Measurements from ENCODE around the gene FBLN2.

The FBLN2 gene

GRCh38 chr3:13648060-13649001, 99.4 kb downstream of the FBLN2 start:
- Histone ChIP-seq H3K14ac (ENCODE audit: low read length) (no peak overlapping the region), H3K9ac (ENCODE audit: low read length) (no peak overlapping the region), H3K36me3 (ENCODE audit: control insufficient read depth in 1 of 2, insufficient read depth in 2 of 2, low read length in 2 of 2) (no peaks in the 10 kb centered on the region), H2AFZ (ENCODE audit: insufficient read depth, low read length, poor library complexity) (no peak overlapping the region), H4K8ac (ENCODE audit: low read depth, low read length) (no peak overlapping the region), H2BK5ac (ENCODE audit: low read depth, low read length, poor library complexity) (no peak overlapping the region), H3K4me3 (ENCODE audit: low read depth, low read length) (no peak overlapping the region), H4K12ac (ENCODE audit: low read depth, low read length) (no peak overlapping the region), H3K79me2 (ENCODE audit: control insufficient read depth, insufficient read depth, low read length, poor library complexity) (no peaks in the 10 kb centered on the region), H2BK12ac (ENCODE audit: low read length) (no peak overlapping the region), H3K18ac (ENCODE audit: low read length) (no peak overlapping the region), H4K91ac (ENCODE audit: low read depth, low read length) (no peak overlapping the region), H3K9me3 (ENCODE audit: insufficient read depth, low read depth, low read length) (peaks cover 2% of the 10 kb centered on the region), H2BK120ac (ENCODE audit: insufficient read depth, low read length, poor library complexity) (no peak overlapping the region), H3K4me1 (ENCODE audit: control insufficient read depth in 1 of 2, insufficient read depth in 2 of 2, low read length in 2 of 2) (peaks cover 0 to 4% of the 10 kb centered on the region in 2 experiments), H3K23ac (ENCODE audit: low read length) (no peak overlapping the region), H3K27ac (ENCODE audit: low read depth, low read length) (no peak overlapping the region), H3K27me3 (ENCODE audit: insufficient read depth, low read length) (no peaks in the 10 kb centered on the region), H3K79me1 (ENCODE audit: low read length) (no peaks in the 10 kb centered on the region), H2AK5ac (ENCODE audit: low read length) (no peak overlapping the region), H3K4me2 (ENCODE audit: low read length) (no peak overlapping the region), H3K4ac (ENCODE audit: low read depth, low read length) (no peak overlapping the region)
- DNase-seq, result peak; percentile 88 to 93
- WGBS (ENCODE audit: extremely low coverage, insufficient coverage, insufficient read length), result no CpG with 5 or more reads among the region's 20 CpGs

DNA sequence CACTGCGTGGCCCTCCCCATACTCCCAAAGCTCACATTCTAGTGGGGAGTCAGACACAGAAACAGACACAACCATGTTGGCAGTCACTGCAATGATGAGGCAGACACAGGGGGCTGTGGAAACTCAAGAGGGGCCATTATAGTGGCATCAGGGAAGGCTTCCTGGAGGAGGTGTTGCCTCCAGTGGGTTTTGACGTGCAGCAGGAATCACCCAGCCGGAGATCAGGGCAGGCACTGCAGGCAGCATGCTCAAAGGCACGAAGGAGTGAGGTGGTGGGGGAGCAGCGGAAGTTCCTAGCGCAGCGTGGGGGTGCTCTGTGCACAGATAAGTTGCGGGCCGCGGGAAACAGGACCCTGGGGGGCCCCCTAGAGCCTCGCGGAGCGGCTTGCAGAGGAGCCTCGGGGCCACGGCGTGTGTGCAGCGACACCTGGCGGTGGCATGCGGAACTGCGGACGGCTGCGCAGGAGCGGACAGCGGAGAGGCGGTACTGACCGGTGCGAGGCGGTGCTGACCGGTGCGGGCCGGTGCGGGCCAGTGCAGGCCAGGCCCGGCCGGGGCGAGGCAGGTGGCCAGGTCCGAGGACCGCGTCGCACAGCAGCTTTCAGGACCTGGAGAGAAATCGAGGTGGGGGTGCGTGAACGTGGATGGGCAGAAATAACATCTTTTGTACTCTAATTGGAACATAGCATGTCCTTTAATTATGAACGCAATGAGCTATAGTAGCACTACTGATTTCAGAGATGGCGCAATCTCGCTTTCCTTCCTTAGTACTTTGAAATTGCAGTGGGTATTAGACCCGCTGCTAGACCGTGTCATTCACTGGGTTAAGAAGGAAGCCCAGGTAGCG, 101.5 kb downstream of the FBLN2 start:
- H3K14ac ChIP-seq (ENCODE audit: low read length), result no peak overlapping the region
- no CpG with 5 or more reads among the region's 48 CpGs for WGBS (ENCODE audit: extremely low coverage, insufficient coverage, insufficient read length)
- H3K23ac ChIP-seq (ENCODE audit: low read length), result no peak overlapping the region
- H3K4me1 ChIP-seq (ENCODE audit: control insufficient read depth in 1 of 2, insufficient read depth in 2 of 2, low read length in 2 of 2), result peaks cover 3 to 8% of the 10 kb centered on the region in 2 experiments
- no peak overlapping the region for H2BK5ac ChIP-seq (ENCODE audit: low read depth, low read length, poor library complexity)
- H3K79me1 ChIP-seq (ENCODE audit: low read length), result no peaks in the 10 kb centered on the region
- no peaks in the 10 kb centered on the region for H3K79me2 ChIP-seq (ENCODE audit: control insufficient read depth, insufficient read depth, low read length, poor library complexity)
- no peak overlapping the region for H3K9ac ChIP-seq (ENCODE audit: low read length)
- peaks cover 5% of the 10 kb centered on the region for H3K9me3 ChIP-seq (ENCODE audit: insufficient read depth, low read depth, low read length)
- no peak overlapping the region for H2AK5ac ChIP-seq (ENCODE audit: low read length)
- peaks cover 6% of the 10 kb centered on the region for H3K27me3 ChIP-seq (ENCODE audit: insufficient read depth, low read length)
- H4K12ac ChIP-seq (ENCODE audit: low read depth, low read length), result no peak overlapping the region
- H4K8ac ChIP-seq (ENCODE audit: low read depth, low read length), result no peak overlapping the region
- DNase-seq, result peak; percentile 65 to 88
- H3K4me2 ChIP-seq (ENCODE audit: low read length), result peak overlapping the region; percentile 31
- H2BK120ac ChIP-seq (ENCODE audit: insufficient read depth, low read length, poor library complexity), result no peak overlapping the region
- no peak overlapping the region for H3K4ac ChIP-seq (ENCODE audit: low read depth, low read length)
- H3K36me3 ChIP-seq (ENCODE audit: control insufficient read depth in 1 of 2, insufficient read depth in 2 of 2, low read length in 2 of 2), result no peaks in the 10 kb centered on the region
- H2AFZ ChIP-seq (ENCODE audit: insufficient read depth, low read length, poor library complexity), result no peak overlapping the region
- no peak overlapping the region for H3K27ac ChIP-seq (ENCODE audit: low read depth, low read length)
- H2BK12ac ChIP-seq (ENCODE audit: low read length), result no peak overlapping the region
- no peak overlapping the region for H3K4me3 ChIP-seq (ENCODE audit: low read depth, low read length)
- no peak overlapping the region for H3K18ac ChIP-seq (ENCODE audit: low read length)
- H4K91ac ChIP-seq (ENCODE audit: low read depth, low read length), result no peak overlapping the region

DNA sequence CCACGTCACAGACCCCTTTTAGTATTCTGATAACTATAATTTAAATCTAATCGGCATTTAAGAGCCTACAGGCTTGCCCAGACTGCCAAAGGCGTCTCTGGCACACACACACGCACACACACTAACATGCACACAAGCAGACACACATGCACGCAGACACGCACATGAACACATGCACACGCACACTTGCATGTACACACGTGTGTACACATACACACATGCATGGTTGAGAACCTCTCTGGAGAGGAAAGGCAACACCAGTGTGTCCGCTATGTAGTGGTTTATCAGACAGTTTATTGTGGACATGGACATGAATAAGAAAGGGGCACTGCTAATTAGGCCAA, 102.1 kb downstream of the FBLN2 start:
- Histone ChIP-seq H3K4ac (ENCODE audit: low read depth, low read length) (no peak overlapping the region), H4K8ac (ENCODE audit: low read depth, low read length) (no peak overlapping the region), H3K23ac (ENCODE audit: low read length) (no peak overlapping the region), H3K36me3 (ENCODE audit: control insufficient read depth in 1 of 2, insufficient read depth in 2 of 2, low read length in 2 of 2) (no peaks in the 10 kb centered on the region), H3K79me2 (ENCODE audit: control insufficient read depth, insufficient read depth, low read length, poor library complexity) (no peaks in the 10 kb centered on the region), H2AFZ (ENCODE audit: insufficient read depth, low read length, poor library complexity) (no peak overlapping the region), H2BK12ac (ENCODE audit: low read length) (no peak overlapping the region), H3K18ac (ENCODE audit: low read length) (no peak overlapping the region), H3K9me3 (ENCODE audit: insufficient read depth, low read depth, low read length) (peaks cover 5% of the 10 kb centered on the region), H4K91ac (ENCODE audit: low read depth, low read length) (no peak overlapping the region), H3K9ac (ENCODE audit: low read length) (no peak overlapping the region), H3K4me2 (ENCODE audit: low read length) (no peak overlapping the region), H3K79me1 (ENCODE audit: low read length) (no peaks in the 10 kb centered on the region), H4K12ac (ENCODE audit: low read depth, low read length) (no peak overlapping the region), H3K27ac (ENCODE audit: low read depth, low read length) (no peak overlapping the region), H3K4me1 (ENCODE audit: control insufficient read depth in 1 of 2, insufficient read depth in 2 of 2, low read length in 2 of 2) (peaks cover 3 to 8% of the 10 kb centered on the region in 2 experiments), H2BK120ac (ENCODE audit: insufficient read depth, low read length, poor library complexity) (no peak overlapping the region), H2AK5ac (ENCODE audit: low read length) (no peak overlapping the region), H2BK5ac (ENCODE audit: low read depth, low read length, poor library complexity) (no peak overlapping the region), H3K14ac (ENCODE audit: low read length) (no peak overlapping the region), H3K4me3 (ENCODE audit: low read depth, low read length) (peak overlapping the region; percentile 23), H3K27me3 (ENCODE audit: insufficient read depth, low read length) (peaks cover 6% of the 10 kb centered on the region)
- no CpG with 5 or more reads among the region's 9 CpGs for WGBS (ENCODE audit: extremely low coverage, insufficient coverage, insufficient read length)
- DNase-seq, result no peak

GRCh38 chr3:13651775-13652428, 103.0 kb downstream of the FBLN2 start:
- no peak for DNase-seq
- H3K79me1 ChIP-seq (ENCODE audit: low read length), result no peaks in the 10 kb centered on the region
- no peak overlapping the region for H2BK5ac ChIP-seq (ENCODE audit: low read depth, low read length, poor library complexity)
- peaks cover 6% of the 10 kb centered on the region for H3K27me3 ChIP-seq (ENCODE audit: insufficient read depth, low read length)
- H2AK5ac ChIP-seq (ENCODE audit: low read length), result no peak overlapping the region
- H3K36me3 ChIP-seq (ENCODE audit: control insufficient read depth in 1 of 2, insufficient read depth in 2 of 2, low read length in 2 of 2), result no peaks in the 10 kb centered on the region
- H3K4ac ChIP-seq (ENCODE audit: low read depth, low read length), result no peak overlapping the region
- no peak overlapping the region for H4K8ac ChIP-seq (ENCODE audit: low read depth, low read length)
- H2AFZ ChIP-seq (ENCODE audit: insufficient read depth, low read length, poor library complexity), result no peak overlapping the region
- no peak overlapping the region for H4K91ac ChIP-seq (ENCODE audit: low read depth, low read length)
- no peaks in the 10 kb centered on the region for H3K79me2 ChIP-seq (ENCODE audit: control insufficient read depth, insufficient read depth, low read length, poor library complexity)
- H3K9ac ChIP-seq (ENCODE audit: low read length), result no peak overlapping the region
- H3K27ac ChIP-seq (ENCODE audit: low read depth, low read length), result no peak overlapping the region
- no peak overlapping the region for H2BK120ac ChIP-seq (ENCODE audit: insufficient read depth, low read length, poor library complexity)
- H3K9me3 ChIP-seq (ENCODE audit: insufficient read depth, low read depth, low read length), result peaks cover 5% of the 10 kb centered on the region
- H3K14ac ChIP-seq (ENCODE audit: low read length), result no peak overlapping the region
- H3K4me1 ChIP-seq (ENCODE audit: control insufficient read depth in 1 of 2, insufficient read depth in 2 of 2, low read length in 2 of 2), result peaks cover 3 to 8% of the 10 kb centered on the region in 2 experiments
- H3K4me3 ChIP-seq (ENCODE audit: low read depth, low read length), result no peak overlapping the region
- no peak overlapping the region for H3K23ac ChIP-seq (ENCODE audit: low read length)
- no peak overlapping the region for H4K12ac ChIP-seq (ENCODE audit: low read depth, low read length)
- no peak overlapping the region for H3K18ac ChIP-seq (ENCODE audit: low read length)
- H2BK12ac ChIP-seq (ENCODE audit: low read length), result no peak overlapping the region
- no peak overlapping the region for H3K4me2 ChIP-seq (ENCODE audit: low read length)
- WGBS (ENCODE audit: extremely low coverage, insufficient coverage, insufficient read length), result no CpG with 5 or more reads among the region's 12 CpGs
